HG02759 (cell line): ENCODE results near the gene FBXO44.

Experiments
- ATAC-seq: cut with Tn5 transposase; IDR thresholded peaks from one replicate; pipeline ENCODE4 v1.9.1; 2021; ENCODE audit warnings: mild to moderate bottlenecking, moderate library complexity; ENCODE audit not compliant: unreplicated experiment

The FBXO44 gene

GRCh38 chr1:11684070-11684469 lies 29.4 kb downstream of the FBXO44 start:
- no peak for ATAC-seq

GRCh38 chr1:11685210-11685752 lies 30.6 kb downstream of the FBXO44 start:
- no peak for ATAC-seq

- no peak for ATAC-seq
Measured at GRCh38 chr1:11688506-11688905, 33.8 kb downstream of the FBXO44 start.

GRCh38 chr1:11690397-11691301 lies 36.0 kb downstream of the FBXO44 start:
- no peak for ATAC-seq

- ATAC-seq = no peak
Measured at GRCh38 chr1:11691302-11691914, 36.7 kb downstream of the FBXO44 start, which contains the start of gene DRAXIN. DRAXIN (plus strand) TSS chr1:11691710; CDS start chr1:11706259, 14,549 bp downstream.

- no peak for ATAC-seq
Measured at GRCh38 chr1:11691928-11692711, 37.4 kb downstream of the FBXO44 start.

GRCh38 chr1:11693024-11693590 lies 38.4 kb downstream of the FBXO44 start:
- ATAC-seq = no peak

GRCh38 chr1:11693917-11694316 lies 39.2 kb downstream of the FBXO44 start:
- ATAC-seq = no peak

GRCh38 chr1:11695861-11696260 lies 41.2 kb downstream of the FBXO44 start:
- no peak for ATAC-seq

- ATAC-seq = no peak
Measured at GRCh38 chr1:11697188-11697892, 42.7 kb downstream of the FBXO44 start.

- no peak for ATAC-seq
Measured at GRCh38 chr1:11697893-11698210, 43.2 kb downstream of the FBXO44 start.

- no peak for ATAC-seq
Measured at GRCh38 chr1:11700601-11701467, 46.2 kb downstream of the FBXO44 start.

GRCh38 chr1:11701551-11701961 lies 46.9 kb downstream of the FBXO44 start:
- no peak for ATAC-seq

GRCh38 chr1:11701981-11702803 lies 47.5 kb downstream of the FBXO44 start:
- ATAC-seq = no peak

GRCh38 chr1:11703357-11704193 lies 48.9 kb downstream of the FBXO44 start:
- no peak for ATAC-seq

GRCh38 chr1:11704194-11704529 lies 49.5 kb downstream of the FBXO44 start:
- ATAC-seq = no peak

- no peak for ATAC-seq
Measured at GRCh38 chr1:11704691-11705475, 50.2 kb downstream of the FBXO44 start.
